ENCODE results near the gene PHLPP1.

GRCh38 chr18:63022429-63023022 is 307.2 kb downstream of the PHLPP1 start:
- TF ChIP-seq TAF1 (IDR thresholded peaks at IDR 0.05; ENCODE audit: low read depth) (no peak), REST (IDR thresholded peaks at IDR 0.05; ENCODE audit: low read depth) (no peak), EP300 (IDR thresholded peaks at IDR 0.05; ENCODE audit: borderline replicate concordance) (no peak), TEAD4 (IDR thresholded peaks at IDR 0.05) (no peak), MAX (IDR thresholded peaks at IDR 0.05) (no peak), CREB1 (IDR thresholded peaks at IDR 0.05; ENCODE audit: low read depth) (no peak), FOXM1 (IDR thresholded peaks at IDR 0.05; ENCODE audit: borderline replicate concordance, low read depth) (no peak), YY1 (IDR thresholded peaks at IDR 0.05; ENCODE audit: low read depth) (no peak), CEBPB (IDR thresholded peaks at IDR 0.05) (no peak), USF1 (IDR thresholded peaks at IDR 0.05) (no peak), ZBTB7A (IDR thresholded peaks at IDR 0.05; ENCODE audit: low read depth) (no peak), EGR1 (IDR thresholded peaks at IDR 0.05) (no peak), RAD21 (IDR thresholded peaks at IDR 0.05; ENCODE audit: low read depth) (peak; percentile 23; the same call in 1 of the 2 replicates), NFIC (IDR thresholded peaks at IDR 0.05) (no peak)
